Endothelial cell (in vitro differentiated cells): ENCODE data around the gene HAUS5. TPM values are rescaled to one million over a fixed set of nuclear protein-coding genes. Genes with fewer than 3 reads are reported as not detected.

Source experiments
- DNase-seq: peaks from one replicate; pipeline ENCODE4 v3.0.0; 2021; ENCODE audit warnings: low spot score
- H3K27ac Mint-ChIP-seq: one replicate; pipeline ENCODE4 v1.8.0; 2021; ENCODE audit warnings: mixed read lengths, inconsistent platforms; ENCODE audit not compliant: unreplicated experiment
- H3K27me3 Mint-ChIP-seq: one replicate; pipeline ENCODE4 v1.8.0; 2021; ENCODE audit warnings: mild to moderate bottlenecking, moderate library complexity, mixed read lengths, inconsistent platforms; ENCODE audit not compliant: unreplicated experiment
- H3K36me3 Mint-ChIP-seq: one replicate; pipeline ENCODE4 v1.8.0; 2021; ENCODE audit warnings: mild to moderate bottlenecking, low read depth, mixed read lengths, inconsistent platforms; ENCODE audit not compliant: unreplicated experiment
- H3K4me1 Mint-ChIP-seq: one replicate; pipeline ENCODE4 v1.8.0; 2021; ENCODE audit warnings: mild to moderate bottlenecking, mixed read lengths, inconsistent platforms; ENCODE audit not compliant: unreplicated experiment
- H3K4me3 Mint-ChIP-seq: one replicate; pipeline ENCODE4 v1.8.0; 2021; ENCODE audit warnings: mild to moderate bottlenecking, mixed read lengths, inconsistent platforms; ENCODE audit not compliant: unreplicated experiment
- H3K9me3 Mint-ChIP-seq: one replicate; pipeline ENCODE4 v1.8.0; 2021; ENCODE audit warnings: mixed read lengths, inconsistent platforms; ENCODE audit not compliant: unreplicated experiment
- CTCF ChIP-seq: fragments of 200-600 bp; sonication (generic); IDR thresholded peaks from one replicate; pipeline ENCODE4 v1.5.0; 2021; ENCODE audit warnings: antibody characterized with exemption; ENCODE audit not compliant: unreplicated experiment
- total RNA-seq: library from RNA; stranded (reverse); fragmentation: NEBNext Ultra II Directional; extraction: Animal tissue kit (Norgen Biotek cat#: 25700); gene quantifications from one replicate; pipeline ENCODE4 v1.2.1, GENCODE V29; 2021; ENCODE audit not compliant: unreplicated experiment

The HAUS5 gene
- total RNA-seq, 1 donor from 2014 or later = 30.2 TPM

GRCh38 chr19:35618857-35619256, 6.3 kb downstream of the HAUS5 start:
- H3K27me3 Mint-ChIP-seq = peaks cover 15% of the 10 kb centered on the region
- H3K9me3 Mint-ChIP-seq = no peaks in the 10 kb centered on the region
- DNase-seq = no peak
- H3K4me1 Mint-ChIP-seq = peaks cover 6% of the 10 kb centered on the region
- no peak overlapping the region for H3K4me3 Mint-ChIP-seq
- peaks cover 33% of the 10 kb centered on the region for H3K36me3 Mint-ChIP-seq
- no peak for TF ChIP-seq CTCF
- no peak overlapping the region for H3K27ac Mint-ChIP-seq

DNA sequence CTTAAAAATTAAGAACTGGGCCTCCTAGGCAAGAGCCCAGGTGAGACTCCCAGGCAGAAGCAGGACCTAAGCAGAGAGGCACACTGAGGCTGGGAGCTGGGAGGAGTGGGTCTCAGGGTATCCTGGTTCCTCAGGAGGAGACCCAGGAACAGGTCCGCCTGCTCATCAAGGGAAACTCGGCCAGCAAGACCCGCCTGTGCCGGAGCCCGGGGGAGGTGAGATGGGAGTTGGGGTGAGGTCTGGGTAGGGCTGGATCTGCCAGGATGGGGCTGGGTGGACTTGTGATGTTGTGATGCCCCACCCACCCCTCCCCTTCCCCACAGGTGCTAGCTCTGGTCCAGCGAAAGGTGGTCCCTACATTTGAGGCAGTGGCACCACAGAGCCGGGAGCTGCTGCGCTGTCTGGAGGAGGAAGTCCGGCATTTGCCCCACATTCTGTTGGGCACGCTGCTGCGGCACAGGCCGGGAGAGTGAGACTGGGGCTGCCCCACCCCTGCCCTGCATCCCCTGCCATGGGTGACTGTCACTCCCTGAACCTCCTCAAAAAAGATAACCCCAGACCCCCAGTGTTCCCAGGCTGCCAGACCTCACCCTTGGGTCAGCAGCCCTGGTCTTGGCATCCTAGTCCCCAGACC, 6.9 kb downstream of the HAUS5 start:
- no peak for DNase-seq
- no peak overlapping the region for H3K27ac Mint-ChIP-seq
- peaks cover 15% of the 10 kb centered on the region for H3K27me3 Mint-ChIP-seq
- H3K36me3 Mint-ChIP-seq = peaks cover 32% of the 10 kb centered on the region
- no peaks in the 10 kb centered on the region for H3K9me3 Mint-ChIP-seq
- H3K4me3 Mint-ChIP-seq = no peak overlapping the region
- H3K4me1 Mint-ChIP-seq = peaks cover 3% of the 10 kb centered on the region
- no peak for TF ChIP-seq CTCF

GRCh38 chr19:35620001-35620400, 7.5 kb downstream of the HAUS5 start:
- H3K27ac Mint-ChIP-seq = no peak overlapping the region
- H3K4me3 Mint-ChIP-seq = no peak overlapping the region
- no peak for DNase-seq
- H3K4me1 Mint-ChIP-seq = no peaks in the 10 kb centered on the region
- H3K9me3 Mint-ChIP-seq = no peaks in the 10 kb centered on the region
- TF ChIP-seq CTCF = no peak
- H3K36me3 Mint-ChIP-seq = peaks cover 29% of the 10 kb centered on the region
- peaks cover 14% of the 10 kb centered on the region for H3K27me3 Mint-ChIP-seq

- peaks cover 25% of the 10 kb centered on the region for H3K36me3 Mint-ChIP-seq
- peaks cover 14% of the 10 kb centered on the region for H3K27me3 Mint-ChIP-seq
- peak overlapping the region; percentile 30 for H3K27ac Mint-ChIP-seq
- no peaks in the 10 kb centered on the region for H3K4me1 Mint-ChIP-seq
- DNase-seq = no peak
- peak overlapping the region; percentile 51 for H3K4me3 Mint-ChIP-seq
- no peaks in the 10 kb centered on the region for H3K9me3 Mint-ChIP-seq
- TF ChIP-seq CTCF = no peak
Observed at GRCh38 chr19:35621708-35622107, 9.2 kb downstream of the HAUS5 start.

- Mint-ChIP-seq H3K4me3 (no peak overlapping the region), H3K4me1 (no peaks in the 10 kb centered on the region), H3K36me3 (peaks cover 25% of the 10 kb centered on the region), H3K27me3 (peaks cover 14% of the 10 kb centered on the region), H3K27ac (no peak overlapping the region), H3K9me3 (no peaks in the 10 kb centered on the region)
- TF ChIP-seq CTCF = no peak
- no peak for DNase-seq
Observed at GRCh38 chr19:35622750-35623149, 10.2 kb downstream of the HAUS5 start.
